OCI-LY1 (cell line): ENCODE measurements around the gene PBX1.

Experiments used
- H2AFZ ChIP-seq: fragments of 200-600 bp; sonication (generic), shearing (Covaris generic); 2 replicates; pipeline ENCODE4 v1.6.0; 2014; ENCODE audit warnings: antibody characterized with exemption, mild to moderate bottlenecking, low read length
- H3F3A ChIP-seq: fragments of 200-600 bp; sonication (generic), shearing (Covaris generic); 2 replicates; pipeline ENCODE4 v1.6.0; 2014; ENCODE audit warnings: mild to moderate bottlenecking, antibody characterized with exemption, low read length, moderate library complexity; ENCODE audit not compliant: insufficient read depth
- H3K27ac ChIP-seq: fragments of 200-600 bp; sonication (generic); 2 replicates; pipeline ENCODE4 v1.5.1; 2014; ENCODE audit warnings: low read length, mixed run types, mild to moderate bottlenecking, low read depth; ENCODE audit not compliant: poor library complexity, severe bottlenecking
- H3K27me3 ChIP-seq: fragments of 200-600 bp; sonication (generic); 2 replicates; pipeline ENCODE4 v1.6.0; 2014; ENCODE audit warnings: antibody characterized with exemption, mild to moderate bottlenecking, low read length, moderate library complexity; ENCODE audit not compliant: insufficient read depth
- H3K36me3 ChIP-seq: fragments of 200-600 bp; sonication (generic); 2 replicates; pipeline ENCODE4 v1.6.1; 2014; ENCODE audit warnings: mild to moderate bottlenecking, antibody characterized with exemption, low read length, moderate library complexity, mixed read lengths; ENCODE audit not compliant: insufficient read depth
- H3K4me1 ChIP-seq: fragments of 200-600 bp; sonication (generic); 2 replicates; pipeline ENCODE4 v1.5.1; 2014; ENCODE audit warnings: mild to moderate bottlenecking, low read length, moderate library complexity; ENCODE audit not compliant: insufficient read depth, severe bottlenecking
- H3K4me2 ChIP-seq: fragments of 200-600 bp; sonication (generic), shearing (Covaris generic); 2 replicates; pipeline ENCODE4 v1.6.1; 2014; ENCODE audit warnings: low read length
- H3K4me3 ChIP-seq: fragments of 200-600 bp; sonication (generic); 2 replicates; pipeline ENCODE4 v1.5.1; 2014; ENCODE audit warnings: low read length, low read depth, mild to moderate bottlenecking, mixed read lengths; ENCODE audit not compliant: poor library complexity, severe bottlenecking
- H3K79me2 ChIP-seq: fragments of 200-600 bp; shearing (Covaris generic); 2 replicates; pipeline ENCODE4 v1.6.1; 2016; ENCODE audit warnings: mixed run types, low read length, mixed read lengths; ENCODE audit not compliant: insufficient read depth
- H3K9ac ChIP-seq: fragments of 200-600 bp; sonication (generic), shearing (Covaris generic); 2 replicates; pipeline ENCODE4 v1.6.1; 2014; ENCODE audit warnings: mild to moderate bottlenecking, low read length, mixed read lengths
- H3K9me2 ChIP-seq: fragments of 200-600 bp; sonication (generic), shearing (Covaris generic); 2 replicates; pipeline ENCODE4 v1.6.1; 2014; ENCODE audit warnings: low read depth, mild to moderate bottlenecking, low read length, mixed read lengths
- H3K9me3 ChIP-seq: fragments of 200-600 bp; shearing (Covaris generic); 2 replicates; pipeline ENCODE4 v1.6.1; 2014; ENCODE audit warnings: low read length, mixed read lengths
- H4K20me1 ChIP-seq: fragments of 200-600 bp; sonication (generic), shearing (Covaris generic); 2 replicates; pipeline ENCODE4 v1.6.0; 2016; ENCODE audit warnings: mild to moderate bottlenecking, low read length; ENCODE audit not compliant: insufficient read depth
- CTCF ChIP-seq: fragments of 200-600 bp; sonication (generic), shearing (Covaris generic); IDR thresholded peaks from 2 replicates; pipeline ENCODE4 v1.5.1; 2017; ENCODE audit warnings: mild to moderate bottlenecking, antibody characterized with exemption, low read length, moderate library complexity, mixed read lengths
- EZH2 ChIP-seq: fragments of 200-600 bp; sonication (generic), shearing (Covaris generic); IDR thresholded peaks from 2 replicates; pipeline ENCODE4 v1.8.0; 2017; ENCODE audit warnings: borderline replicate concordance, mixed run types, mild to moderate bottlenecking, antibody characterized with exemption, low read length, moderate library complexity, mixed read lengths

PBX1 gene

DNA sequence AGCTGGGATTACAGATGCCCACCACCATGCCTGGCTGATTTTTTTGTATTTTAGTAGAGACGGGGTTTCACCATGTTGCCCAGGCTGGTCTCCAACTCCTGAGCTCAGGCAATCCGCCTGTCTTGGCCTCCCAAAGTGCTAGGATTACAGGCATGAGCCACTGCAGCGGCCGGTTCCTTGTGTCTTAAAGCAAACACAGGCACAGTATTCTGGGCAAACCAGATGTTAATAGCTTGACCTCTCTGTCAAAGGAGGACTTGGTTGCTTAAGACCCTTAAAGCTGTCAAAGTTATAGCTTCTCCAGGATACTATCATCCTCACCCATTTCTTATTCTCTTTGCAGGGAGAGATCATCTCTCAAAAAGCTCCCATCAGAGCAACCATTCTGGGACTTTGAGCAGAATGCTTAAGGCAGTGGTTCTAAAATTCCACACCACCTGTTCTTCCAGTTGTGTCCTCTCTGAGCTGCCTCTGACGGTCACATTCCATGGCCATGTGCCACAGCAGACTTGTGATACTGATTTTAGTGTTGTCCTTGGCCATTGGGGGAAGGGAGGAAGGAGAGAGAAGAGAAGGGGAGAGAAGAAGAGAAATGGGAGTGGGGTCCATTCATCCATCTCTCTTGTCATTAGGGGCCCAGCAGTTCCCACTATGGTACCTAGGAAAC is 81.8 kb downstream of the PBX1 start:
- no peak for TF ChIP-seq CTCF
- no peak for TF ChIP-seq EZH2
- Histone ChIP-seq H3K9me2 (no peaks in the 10 kb centered on the region), H3K4me2 (no peak overlapping the region), H3K79me2 (no peaks in the 10 kb centered on the region), H3K27me3 (no peaks in the 10 kb centered on the region), H3K4me3 (no peak overlapping the region), H3K4me1 (no peaks in the 10 kb centered on the region), H3K36me3 (no peaks in the 10 kb centered on the region), H3K27ac (no peak overlapping the region), H3K9me3 (no peaks in the 10 kb centered on the region), H3F3A (no peaks in the 10 kb centered on the region), H3K9ac (no peak overlapping the region), H2AFZ (no peak overlapping the region), H4K20me1 (no peaks in the 10 kb centered on the region)

GRCh38 chr1:164641353-164641730 is 82.4 kb downstream of the PBX1 start:
- H3K36me3 ChIP-seq, result no peaks in the 10 kb centered on the region
- no peak overlapping the region for H3K4me2 ChIP-seq
- no peaks in the 10 kb centered on the region for H3K79me2 ChIP-seq
- no peaks in the 10 kb centered on the region for H3K9me2 ChIP-seq
- no peak overlapping the region for H3K27ac ChIP-seq
- no peak for TF ChIP-seq CTCF
- no peak for TF ChIP-seq EZH2
- H3K27me3 ChIP-seq, result no peaks in the 10 kb centered on the region
- no peaks in the 10 kb centered on the region for H3K9me3 ChIP-seq
- no peak overlapping the region for H2AFZ ChIP-seq
- no peak overlapping the region for H3K4me3 ChIP-seq
- no peaks in the 10 kb centered on the region for H3K4me1 ChIP-seq
- H3K9ac ChIP-seq, result no peak overlapping the region
- no peaks in the 10 kb centered on the region for H3F3A ChIP-seq
- H4K20me1 ChIP-seq, result no peaks in the 10 kb centered on the region

DNA sequence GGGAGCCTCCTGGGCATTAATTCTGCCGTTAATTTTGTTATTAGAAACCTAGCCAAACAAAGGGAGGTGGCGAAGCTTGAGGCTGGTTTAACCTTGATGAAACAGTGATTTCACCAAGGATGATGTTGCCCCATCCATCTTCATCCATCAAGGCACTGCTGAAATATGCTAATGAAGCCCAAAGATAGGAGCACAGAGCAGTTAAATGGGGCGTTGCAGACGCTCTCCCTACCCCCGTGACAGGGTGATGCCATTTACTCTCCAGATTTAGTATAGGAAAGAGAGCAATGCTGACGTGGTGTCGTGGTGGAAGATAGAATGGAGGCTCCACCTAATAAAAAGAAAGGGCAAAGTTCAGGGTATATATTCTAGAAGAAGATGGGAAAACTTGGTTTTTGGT is 84.0 kb downstream of the PBX1 start:
- H2AFZ ChIP-seq, result no peak overlapping the region
- no peak overlapping the region for H3K9ac ChIP-seq
- no peaks in the 10 kb centered on the region for H3K27me3 ChIP-seq
- H3K36me3 ChIP-seq, result no peaks in the 10 kb centered on the region
- H3K27ac ChIP-seq, result no peak overlapping the region
- no peaks in the 10 kb centered on the region for H3K4me1 ChIP-seq
- H4K20me1 ChIP-seq, result no peaks in the 10 kb centered on the region
- H3F3A ChIP-seq, result no peaks in the 10 kb centered on the region
- no peaks in the 10 kb centered on the region for H3K9me3 ChIP-seq
- H3K4me3 ChIP-seq, result no peak overlapping the region
- TF ChIP-seq EZH2 (no peak), CTCF (no peak)
- H3K9me2 ChIP-seq, result no peaks in the 10 kb centered on the region
- H3K4me2 ChIP-seq, result no peak overlapping the region
- no peaks in the 10 kb centered on the region for H3K79me2 ChIP-seq
